K562 (cell line): ENCODE results near the gene PRCC. TPM values are rescaled to one million over a fixed set of nuclear protein-coding genes. Genes with fewer than 3 reads are reported as not detected.

Experiments
- ATAC-seq: fragments of 200-7000 bp; cut with Tn5 transposase; 3 replicates; pipeline ENCODE4 v1.9.1; 2020; ENCODE audit warnings: moderate library complexity
- BruUV-seq: library from RNA; stranded (reverse); fragments of 400-500 nt; replicated peaks from 2 replicates; lab custom pipeline; 2021; lab: Mats Ljungman, UMichigan
- CTCF ChIA-PET: fragments of 300-600 bp; formaldehyde crosslinking; extraction: SDS; loops from one replicate; lab custom pipeline; 2021; ENCODE audit warnings: low intra/inter-chr PET ratio; lab: Yijun Ruan, JAX
- POLR2A ChIA-PET: fragments of 300-600, 350-650 bp; sonication (Branson Sonifier 250); formaldehyde crosslinking; extraction: SDS; loops from one replicate; lab custom pipeline; 2021; ENCODE audit warnings: antibody characterized with exemption, inconsistent platforms; lab: Yijun Ruan, JAX
- DNase-seq, 4 experiments: peaks; one replicate each; pipeline versions ENCODE4 v3.0.0 to v3.0.0-alpha.2; 2011 to 2018; ENCODE audit warnings: low spot score in 3 of 4, mixed read lengths in 3 of 4; ENCODE audit errors: extremely low read depth in 1 of 4
- FAIRE-seq: peaks from 2 replicates; lab custom pipeline; 2011; peaks lifted over from hg19 to GRCh38; lab: Jason Lieb, UNC
- H2AFZ ChIP-seq: 2 replicates; pipeline ENCODE4 v1.6.0; 2011; ENCODE audit warnings: low read depth, low read length, control low read depth, inconsistent platforms
- H3K27ac ChIP-seq: fragments of 200-600 bp; 3 replicates; pipeline ENCODE4 v1.8.0; 2011; ENCODE audit warnings: low read depth, mild to moderate bottlenecking, control low read depth, inconsistent platforms, low read length, moderate library complexity, mixed read lengths; ENCODE audit errors: extremely low read depth
- H3K27me3 ChIP-seq, 2 experiments: fragments of 300-600 bp in 1 of 2; 2 replicates in 1 of 2; 3 replicates in 1 of 2; pipeline versions ENCODE4 v1.6.0 to v1.8.0; 2011; ENCODE audit warnings: inconsistent platforms in 2 of 2, low read length in 2 of 2, mild to moderate bottlenecking in 1 of 2, mixed read lengths in 1 of 2, moderate library complexity in 1 of 2; ENCODE audit not compliant: control insufficient read depth in 2 of 2, insufficient read depth in 2 of 2
- H3K36me3 ChIP-seq: fragments of 300-600 bp; 3 replicates; pipeline ENCODE4 v1.8.0; 2011; ENCODE audit warnings: mild to moderate bottlenecking, low read length, inconsistent platforms; ENCODE audit not compliant: control insufficient read depth, insufficient read depth
- H3K4me1 ChIP-seq, 2 experiments: fragments of 200-600 bp in 1 of 2; replicated peaks in 1 of 2; 2 replicates in 1 of 2; 3 replicates in 1 of 2; pipeline versions ENCODE4 v1.5.1 to v1.8.0; 2011; ENCODE audit warnings: inconsistent platforms in 2 of 2, low read length in 2 of 2, mild to moderate bottlenecking in 1 of 2, mixed read lengths in 1 of 2, moderate library complexity in 1 of 2; ENCODE audit not compliant: control insufficient read depth in 2 of 2, insufficient read depth in 2 of 2
- H3K4me2 ChIP-seq: 2 replicates; pipeline ENCODE4 v1.6.1; 2011; ENCODE audit warnings: low read length, control low read depth, inconsistent platforms, mixed read lengths; ENCODE audit not compliant: insufficient read depth
- H3K4me3 ChIP-seq: fragments of 200-600 bp; sonication (generic), shearing (Covaris generic); 2 replicates; pipeline ENCODE4 v1.5.1; 2016; ENCODE audit warnings: control low read depth, inconsistent platforms
- H3K79me2 ChIP-seq: fragments of 200-600 bp; 3 replicates; pipeline ENCODE4 v1.8.0; 2011; ENCODE audit warnings: low read length, inconsistent platforms; ENCODE audit not compliant: control insufficient read depth, insufficient read depth
- H3K9ac ChIP-seq, 2 experiments: 2 replicates each; pipeline versions ENCODE4 v1.6.0 to v1.6.1; 2011; ENCODE audit warnings: low read depth in 2 of 2, low read length in 2 of 2, control low read depth in 1 of 2, inconsistent platforms in 1 of 2, mild to moderate bottlenecking in 1 of 2, mixed read lengths in 1 of 2; ENCODE audit not compliant: insufficient read depth in 1 of 2
- H3K9me1 ChIP-seq: one replicate; pipeline ENCODE4 v1.6.0; 2011; ENCODE audit warnings: inconsistent platforms, mild to moderate bottlenecking, low read length, moderate library complexity; ENCODE audit not compliant: control insufficient read depth, insufficient read depth
- H3K9me3 ChIP-seq: replicated peaks from 2 replicates; pipeline ENCODE4 v1.5.1; 2011; ENCODE audit warnings: low read depth, low read length, inconsistent platforms; ENCODE audit not compliant: control insufficient read depth, insufficient read depth
- H4K20me1 ChIP-seq: replicated peaks from 2 replicates; pipeline ENCODE4 v1.6.1; 2011; ENCODE audit warnings: low read length, inconsistent platforms, mixed read lengths; ENCODE audit not compliant: control insufficient read depth, insufficient read depth
- BRF1 ChIP-seq: IDR thresholded peaks from 3 replicates; pipeline ENCODE4 v1.6.1; 2011; ENCODE audit warnings: borderline replicate concordance, mild to moderate bottlenecking; ENCODE audit not compliant: insufficient read length; ENCODE audit errors: extremely low read depth
- HNRNPK ChIP-seq: fragments of 200-400 bp; formaldehyde crosslinking; IDR thresholded peaks from one replicate; pipeline ENCODE4 v1.6.1; 2018; ENCODE audit warnings: mild to moderate bottlenecking, low read depth, low read length; ENCODE audit not compliant: poor library complexity, severe bottlenecking
- MTA1 ChIP-seq: fragments of 450-650 bp; IDR thresholded peaks from 2 replicates; pipeline ENCODE4 v1.6.1; 2017; ENCODE audit warnings: borderline replicate concordance
- MYC ChIP-seq, 2 experiments: fragments of 250-450 bp in 1 of 2; sonication (Bioruptor Pico) in 1 of 2; IDR thresholded peaks; 2 replicates each; pipeline versions ENCODE4 v1.5.1 to v1.6.1; 2012 to 2021; ENCODE audit warnings: low read depth in 2 of 2, borderline replicate concordance in 1 of 2, improper control_type of control experiment in 1 of 2, low read length in 1 of 2, mild to moderate bottlenecking in 1 of 2, moderate library complexity in 1 of 2
- ZBTB5 ChIP-seq: fragments of 450-650 bp; IDR thresholded peaks from 2 replicates; pipeline ENCODE4 v1.6.1; 2017; ENCODE audit warnings: antibody characterized with exemption
- WGBS: fragments of 100-300 bp; shearing (Covaris generic); methylation state at CpG from one replicate; pipeline ENCODE4 v1.1.6; 2016; ENCODE audit warnings: low coverage, mixed read lengths; ENCODE audit not compliant: insufficient coverage; ENCODE audit errors: missing lambda C conversion rate; 5-methylcytosine and 5-hydroxymethylcytosine counted together
- in situ Hi-C: fragments of 300-500 bp; cut with MboI; formaldehyde crosslinking; loops from 4 replicates; pipeline ENCODE4 v1.15.0; 2018; ENCODE audit warnings: inconsistent platforms, mixed read lengths
- intact Hi-C: fragments of 100-400 bp; cut with micrococcal nuclease; formaldehyde crosslinking; loops from 2 replicates; pipeline ENCODE4 v1.14.2; 2022
- polyA plus RNA-seq, 8 experiments: library from polyadenylated mRNA; depleted of rRNA in 4 of 8; stranded (reverse) in 5 of 8; unstranded in 3 of 8; fragments of >200 nt; fragmentation: Nextera tagmentation in 2 of 8; fragmentation: Illumina TruSeq in 1 of 8; extraction: Ambion mirVana in 2 of 8; extraction: Trizol in 1 of 8; gene quantifications; 2 replicates each; pipeline versions ENCODE4 v1.2.1 to v1.2.3, GENCODE V29; 2011 to 2014; ENCODE audit warnings: inconsistent platforms in 1 of 8, missing spikeins in 1 of 8
- total RNA-seq, 7 experiments: library from RNA; depleted of rRNA in 6 of 7; stranded (reverse); fragments of >200 nt in 6 of 7; fragmentation: Illumina TruSeq in 2 of 7; extraction: Trizol in 2 of 7; gene quantifications; 2 replicates each; pipeline versions ENCODE4 v1.2.1 to v1.2.3, GENCODE V29; 2011 to 2021; ENCODE audit warnings: low replicate concordance in 1 of 7
- TF ChIP-seq, protein P1 (sequence below): fragments of 250-450 bp; sonication (Bioruptor Pico); IDR thresholded peaks from 2 replicates; pipeline ENCODE4 v1.5.0; 2021; ENCODE audit warnings: mild to moderate bottlenecking, moderate library complexity

Gene PRCC
- total and polyA plus RNA-seq, 9 of the 15 experiments (the other 6 are each of a cell fraction or from before 2014, with no cell fraction given): 23.9 to 201 (median 41.1) TPM

GRCh38 chr1:156744344-156744743 lies 23.0 kb upstream of the PRCC start:
- Histone ChIP-seq H2AFZ (no peak overlapping the region), H4K20me1 (peaks cover 26% of the 10 kb centered on the region), H3K9ac (no peak overlapping the region; a peak in 1 of 4 replicates), H3K27ac (no peak overlapping the region), H3K9me3 (no peaks in the 10 kb centered on the region), H3K4me1 (peaks cover 44 to 50% of the 10 kb centered on the region in 2 experiments), H3K9me1 (no peaks in the 10 kb centered on the region), H3K79me2 (peaks cover 69% of the 10 kb centered on the region), H3K4me2 (no peak overlapping the region), H3K4me3 (no peak overlapping the region), H3K36me3 (peaks cover 72% of the 10 kb centered on the region), H3K27me3 (no peaks in the 10 kb centered on the region)
- no peak for FAIRE-seq
- CTCF ChIA-PET: no interaction called here
- in situ Hi-C loops (loop anchor here (25.0 kb wide), 1 partner anchor 1432 kb away; the partner anchor contains the start of genes FDPS, PKLR and RUSC1), intact Hi-C loops (no loop called here)
- no peak for DNase-seq
- POLR2A ChIA-PET: interaction anchor here (0.6 to 1.3 kb wide), 3 partner anchors 16 to 213 kb away, joined by 3 to 5 read pairs (median 3); partner anchors contain the start of genes ISG20L2, METTL25B and PRCC
- BruUV-seq: no TSS peak
- TF ChIP-seq, protein P1, sequence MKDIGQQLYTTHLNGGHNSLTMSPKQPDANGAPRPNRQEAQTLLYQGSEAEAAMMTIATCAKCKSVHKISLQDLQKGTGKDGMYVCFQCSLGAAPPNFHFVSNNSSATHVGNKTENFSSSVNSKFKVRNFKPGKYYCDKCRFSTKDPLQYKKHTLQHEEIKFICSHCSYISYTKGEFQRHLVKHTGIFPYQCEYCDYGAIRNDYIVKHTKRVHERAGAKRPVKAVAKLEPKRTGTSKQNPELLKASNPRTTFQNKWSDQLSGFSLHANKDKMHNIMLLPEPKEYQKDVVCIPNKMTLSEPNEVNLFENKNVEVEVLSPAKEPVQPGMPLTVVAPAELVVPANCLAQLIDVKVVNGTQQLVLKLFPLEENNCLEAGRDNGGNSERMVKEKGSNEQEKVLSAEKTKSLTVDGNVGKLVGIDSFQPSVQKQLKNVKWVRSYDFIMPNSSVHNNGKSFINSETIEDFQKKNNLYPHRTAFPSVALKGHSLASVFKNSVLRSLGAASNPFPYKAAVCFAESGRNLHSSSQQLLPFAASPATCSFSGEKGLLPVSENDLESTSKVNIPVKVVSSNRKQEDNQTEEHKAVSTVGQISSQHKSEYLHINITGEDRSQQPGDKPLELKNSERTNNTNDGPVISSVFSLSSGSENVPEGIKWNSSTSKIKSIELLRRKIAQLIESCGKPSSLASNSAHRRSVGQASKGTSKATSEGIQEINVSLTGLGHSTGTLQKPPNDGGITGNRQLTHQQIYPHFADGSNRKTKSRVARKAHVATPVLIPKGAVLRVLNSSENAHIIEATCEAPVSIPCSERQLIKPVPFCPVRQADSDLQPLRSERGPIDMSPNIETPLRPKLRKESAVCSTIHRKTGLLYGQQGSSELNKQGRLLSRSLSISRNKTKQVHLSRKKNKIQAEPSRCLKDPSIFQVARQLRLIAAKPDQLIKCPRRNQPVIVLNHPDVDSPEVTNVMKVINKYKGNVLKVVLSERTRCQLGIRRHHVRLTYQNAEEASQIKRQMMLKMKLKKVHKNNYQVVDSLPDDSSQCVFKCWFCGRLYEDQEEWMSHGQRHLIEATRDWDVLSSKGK (CRISPR knock-in tag): no peak
- TF ChIP-seq HNRNPK: no peak
- no peak for TF ChIP-seq MYC (IDR thresholded peaks at IDR 0.05; ENCODE audit: low read depth, low read length)
- no peak for TF ChIP-seq MYC (CRISPR knock-in tag; IDR thresholded peaks at IDR 0.05; ENCODE audit: borderline replicate concordance, low read depth)
- no peak for TF ChIP-seq MTA1
- TF ChIP-seq ZBTB5: no peak
- TF ChIP-seq BRF1: no peak
- no peak for ATAC-seq
- 93% methylated on average over 5 of the region's 12 CpGs for WGBS
